Endothelial cell (in vitro differentiated cells): ENCODE results near the gene OR4D1. TPM values are rescaled to one million over a fixed set of nuclear protein-coding genes. Genes with fewer than 3 reads are reported as not detected.

Experiments
- DNase-seq: peaks from one replicate; pipeline ENCODE4 v3.0.0; 2021; ENCODE audit warnings: low spot score
- H3K27ac Mint-ChIP-seq: one replicate; pipeline ENCODE4 v1.8.0; 2021; ENCODE audit warnings: mixed read lengths, inconsistent platforms; ENCODE audit not compliant: unreplicated experiment
- H3K27me3 Mint-ChIP-seq: one replicate; pipeline ENCODE4 v1.8.0; 2021; ENCODE audit warnings: mild to moderate bottlenecking, moderate library complexity, mixed read lengths, inconsistent platforms; ENCODE audit not compliant: unreplicated experiment
- H3K36me3 Mint-ChIP-seq: one replicate; pipeline ENCODE4 v1.8.0; 2021; ENCODE audit warnings: mild to moderate bottlenecking, low read depth, mixed read lengths, inconsistent platforms; ENCODE audit not compliant: unreplicated experiment
- H3K4me1 Mint-ChIP-seq: one replicate; pipeline ENCODE4 v1.8.0; 2021; ENCODE audit warnings: mild to moderate bottlenecking, mixed read lengths, inconsistent platforms; ENCODE audit not compliant: unreplicated experiment
- H3K4me3 Mint-ChIP-seq: one replicate; pipeline ENCODE4 v1.8.0; 2021; ENCODE audit warnings: mild to moderate bottlenecking, mixed read lengths, inconsistent platforms; ENCODE audit not compliant: unreplicated experiment
- H3K9me3 Mint-ChIP-seq: one replicate; pipeline ENCODE4 v1.8.0; 2021; ENCODE audit warnings: mixed read lengths, inconsistent platforms; ENCODE audit not compliant: unreplicated experiment
- total RNA-seq: library from RNA; stranded (reverse); fragmentation: NEBNext Ultra II Directional; extraction: Animal tissue kit (Norgen Biotek cat#: 25700); gene quantifications from one replicate; pipeline ENCODE4 v1.2.1, GENCODE V29; 2021; ENCODE audit not compliant: unreplicated experiment
- TF ChIP-seq, protein P1 (sequence below): fragments of 200-600 bp; sonication (generic); IDR thresholded peaks from one replicate; pipeline ENCODE4 v1.5.0; 2021; ENCODE audit warnings: antibody characterized with exemption; ENCODE audit not compliant: unreplicated experiment

OR4D1 gene
- total RNA-seq, 1 donor from 2014 or later, result not detected

DNA sequence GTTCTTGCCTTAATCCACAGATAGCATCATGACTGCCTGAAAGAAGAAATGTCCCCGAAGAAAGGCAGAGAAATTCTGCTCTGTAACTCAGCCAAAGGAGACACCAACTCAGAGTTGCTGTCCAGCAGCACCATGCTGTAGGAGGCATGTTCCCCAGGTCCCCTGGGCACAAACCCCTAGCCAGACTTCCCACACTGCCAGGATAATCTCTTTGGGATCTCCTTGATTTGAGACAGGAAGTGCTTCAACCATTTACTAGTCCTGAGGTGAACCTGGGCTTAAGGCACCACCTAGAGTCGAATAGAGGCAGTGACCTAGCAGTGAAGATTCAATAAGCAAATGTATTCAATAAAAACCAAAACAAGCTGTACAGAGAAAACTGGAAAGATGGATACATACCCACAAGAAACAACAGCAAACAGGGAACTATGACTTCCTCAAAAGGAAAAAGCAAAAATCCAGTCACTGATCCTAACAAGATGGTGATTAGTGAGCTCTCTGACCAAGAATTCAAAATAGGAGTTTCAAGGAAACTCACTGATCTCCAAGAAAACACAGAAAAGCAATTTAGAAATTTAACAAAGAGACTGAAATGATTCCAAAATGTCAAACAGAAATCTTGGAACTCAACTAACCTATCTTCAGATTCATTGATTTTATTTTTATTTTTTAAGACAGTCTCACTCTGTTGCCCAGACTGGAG lies 24.3 kb downstream of the OR4D1 start:
- Mint-ChIP-seq H3K36me3 (no peaks in the 10 kb centered on the region), H3K4me1 (peaks cover 13% of the 10 kb centered on the region), H3K4me3 (no peak overlapping the region), H3K9me3 (no peaks in the 10 kb centered on the region), H3K27me3 (peaks cover 2% of the 10 kb centered on the region), H3K27ac (no peak overlapping the region)
- peak; percentile 19 for DNase-seq
- TF ChIP-seq, protein P1, sequence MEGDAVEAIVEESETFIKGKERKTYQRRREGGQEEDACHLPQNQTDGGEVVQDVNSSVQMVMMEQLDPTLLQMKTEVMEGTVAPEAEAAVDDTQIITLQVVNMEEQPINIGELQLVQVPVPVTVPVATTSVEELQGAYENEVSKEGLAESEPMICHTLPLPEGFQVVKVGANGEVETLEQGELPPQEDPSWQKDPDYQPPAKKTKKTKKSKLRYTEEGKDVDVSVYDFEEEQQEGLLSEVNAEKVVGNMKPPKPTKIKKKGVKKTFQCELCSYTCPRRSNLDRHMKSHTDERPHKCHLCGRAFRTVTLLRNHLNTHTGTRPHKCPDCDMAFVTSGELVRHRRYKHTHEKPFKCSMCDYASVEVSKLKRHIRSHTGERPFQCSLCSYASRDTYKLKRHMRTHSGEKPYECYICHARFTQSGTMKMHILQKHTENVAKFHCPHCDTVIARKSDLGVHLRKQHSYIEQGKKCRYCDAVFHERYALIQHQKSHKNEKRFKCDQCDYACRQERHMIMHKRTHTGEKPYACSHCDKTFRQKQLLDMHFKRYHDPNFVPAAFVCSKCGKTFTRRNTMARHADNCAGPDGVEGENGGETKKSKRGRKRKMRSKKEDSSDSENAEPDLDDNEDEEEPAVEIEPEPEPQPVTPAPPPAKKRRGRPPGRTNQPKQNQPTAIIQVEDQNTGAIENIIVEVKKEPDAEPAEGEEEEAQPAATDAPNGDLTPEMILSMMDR, result no peak

DNA sequence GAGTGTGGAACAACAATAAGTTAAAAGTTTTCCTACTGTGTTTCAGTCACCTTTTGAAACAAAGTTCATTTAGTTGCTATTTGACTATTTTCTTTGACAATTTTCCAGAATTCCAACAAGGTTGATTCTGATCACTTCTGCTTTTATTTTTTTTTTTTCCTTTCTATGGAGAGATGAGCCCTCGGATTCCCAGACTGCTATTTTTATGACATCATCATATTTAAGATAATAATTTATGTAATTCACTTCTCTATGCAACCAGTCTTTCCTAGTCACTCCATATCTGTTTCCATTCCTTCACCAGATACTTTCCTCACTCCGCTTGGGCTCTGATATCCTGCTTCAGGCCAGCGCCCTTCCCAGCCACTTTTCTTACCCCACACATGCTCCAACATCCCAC lies 26.7 kb downstream of the OR4D1 start:
- Mint-ChIP-seq H3K4me3 (no peak overlapping the region), H3K36me3 (no peaks in the 10 kb centered on the region), H3K4me1 (peaks cover 10% of the 10 kb centered on the region), H3K9me3 (no peaks in the 10 kb centered on the region), H3K27ac (no peak overlapping the region), H3K27me3 (peaks cover 2% of the 10 kb centered on the region)
- DNase-seq, result no peak
- TF ChIP-seq, protein P1, result no peak

DNA sequence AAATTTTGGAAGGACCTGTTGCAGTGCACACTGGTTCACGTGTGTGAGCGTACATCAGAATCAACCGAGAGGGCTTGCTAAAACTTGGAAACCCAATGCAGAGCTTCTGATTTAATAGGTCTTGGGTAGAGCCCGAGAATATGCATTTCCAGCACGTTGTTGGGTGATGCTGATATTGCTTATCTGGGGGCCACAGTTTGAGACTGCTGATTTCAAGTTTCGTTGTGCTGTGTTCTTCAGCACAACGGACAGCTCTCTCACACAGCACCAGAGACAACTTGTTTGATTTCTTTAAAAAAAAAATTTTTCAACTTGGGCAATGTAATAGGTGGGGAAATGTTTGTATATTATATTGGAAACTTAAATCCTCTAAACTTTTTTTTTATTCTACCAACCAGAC lies 28.0 kb downstream of the OR4D1 start:
- H3K27me3 Mint-ChIP-seq, result peaks cover 4% of the 10 kb centered on the region
- DNase-seq, result no peak

DNA sequence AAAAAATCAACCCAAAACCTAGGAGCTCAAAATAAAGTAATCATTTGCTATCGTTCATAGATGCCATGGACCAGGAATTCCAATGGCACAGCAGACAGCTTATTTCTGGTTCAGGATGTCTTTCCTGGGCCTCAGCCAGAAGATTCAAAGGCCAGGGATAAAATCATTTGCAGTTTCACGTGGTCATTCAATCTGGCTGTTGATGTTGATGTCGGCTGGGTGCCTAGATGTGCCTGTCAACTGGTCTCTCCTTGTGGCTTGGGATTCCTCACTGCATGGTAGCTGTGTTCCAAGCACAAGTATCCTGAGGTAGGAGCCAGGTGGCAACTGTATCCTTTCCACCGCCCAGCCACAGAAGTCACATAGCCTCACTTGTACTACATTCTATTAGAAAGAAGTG lies 33.6 kb downstream of the OR4D1 start:
- Mint-ChIP-seq H3K36me3 (no peaks in the 10 kb centered on the region), H3K9me3 (no peaks in the 10 kb centered on the region), H3K27me3 (peaks cover 7% of the 10 kb centered on the region), H3K27ac (no peak overlapping the region), H3K4me3 (no peak overlapping the region), H3K4me1 (peaks cover 3% of the 10 kb centered on the region)
- TF ChIP-seq, protein P1, result no peak
- DNase-seq, result no peak

More for the DNA sequence above, 28.0 kb downstream of the OR4D1 start:
- H3K9me3 Mint-ChIP-seq, result no peaks in the 10 kb centered on the region
- no peak overlapping the region for H3K4me3 Mint-ChIP-seq
- H3K4me1 Mint-ChIP-seq, result no peaks in the 10 kb centered on the region
- H3K27ac Mint-ChIP-seq, result no peak overlapping the region
- no peaks in the 10 kb centered on the region for H3K36me3 Mint-ChIP-seq
- TF ChIP-seq, protein P1, result no peak

DNA sequence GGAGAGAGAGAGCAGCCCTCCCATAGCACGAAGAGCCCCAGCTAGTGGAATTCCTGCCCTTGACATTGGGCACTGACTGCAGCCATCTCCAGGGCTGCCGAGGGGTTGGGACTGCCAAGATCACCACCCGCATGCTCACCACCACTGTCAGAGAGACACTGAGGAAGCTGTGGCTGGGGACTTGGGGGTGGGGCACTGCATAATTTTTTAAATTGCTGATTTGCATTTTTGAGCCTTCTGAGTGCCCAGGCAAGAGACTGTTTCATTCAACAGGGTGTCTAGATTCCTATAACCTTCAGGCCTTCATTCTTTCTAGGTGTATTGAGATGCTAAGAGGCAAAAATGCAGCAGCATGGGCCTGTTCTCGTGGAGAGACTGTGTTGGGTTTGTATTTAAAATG lies 35.3 kb downstream of the OR4D1 start:
- no peak overlapping the region for H3K27ac Mint-ChIP-seq
- peaks cover 7% of the 10 kb centered on the region for H3K27me3 Mint-ChIP-seq
- no peak for DNase-seq
- no peaks in the 10 kb centered on the region for H3K9me3 Mint-ChIP-seq
- no peaks in the 10 kb centered on the region for H3K36me3 Mint-ChIP-seq
- TF ChIP-seq, protein P1, result no peak
- H3K4me3 Mint-ChIP-seq, result no peak overlapping the region
- peaks cover 3% of the 10 kb centered on the region for H3K4me1 Mint-ChIP-seq
